HepG2 (cell line): ENCODE results near the gene TEX101. TPM values are rescaled to one million over a fixed set of nuclear protein-coding genes. Genes with fewer than 3 reads are reported as not detected.
"Not testable (repeated sequence)": the region's sequence is repeated elsewhere in the genome, so short reads cannot be mapped to it uniquely, and the experiment has no call there.

ENCODE experiments used
- ATAC-seq: fragments of 200-7000 bp; cut with Tn5 transposase; 3 replicates; pipeline ENCODE4 v1.9.1; 2020; ENCODE audit warnings: mild to moderate bottlenecking, moderate library complexity
- BruUV-seq: library from RNA; stranded (reverse); fragments of 400-500 nt; replicated peaks from 2 replicates; lab custom pipeline; 2021; lab: Mats Ljungman, UMichigan
- CTCF ChIA-PET: fragments of 300-600 bp; formaldehyde crosslinking; extraction: SDS; loops from one replicate; lab custom pipeline; 2021; ENCODE audit warnings: low total read pairs, inconsistent platforms, low intra/inter-chr PET ratio; lab: Yijun Ruan, JAX
- POLR2A ChIA-PET: fragments of 350-600 bp; sonication (Branson Sonifier 250); formaldehyde crosslinking; loops from one replicate; lab custom pipeline; 2020; ENCODE audit warnings: antibody characterized with exemption, inconsistent platforms; lab: Yijun Ruan, JAX
- DNase-seq: peaks from one replicate; pipeline ENCODE4 v3.0.0-alpha.2; 2015; ENCODE audit warnings: low spot score
- FAIRE-seq: peaks from 3 replicates; lab custom pipeline; 2011; peaks lifted over from hg19 to GRCh38; lab: Jason Lieb, UNC
- H2AFZ ChIP-seq: one replicate; pipeline ENCODE4 v1.6.1; 2011; ENCODE audit warnings: low read length, inconsistent platforms
- H3K27ac ChIP-seq: fragments of 300-600 bp; 3 replicates; pipeline ENCODE4 v1.8.0; 2011; ENCODE audit warnings: mixed run types, mild to moderate bottlenecking, mixed read lengths, low read length, inconsistent platforms; ENCODE audit not compliant: insufficient read depth; ENCODE audit errors: extremely low read length
- H3K27me3 ChIP-seq, 2 experiments: fragments of 200-600 bp in 1 of 2; 2 replicates in 1 of 2; 3 replicates in 1 of 2; pipeline versions ENCODE4 v1.6.0 to v1.8.0; 2011; ENCODE audit warnings: low read length in 2 of 2, mild to moderate bottlenecking in 2 of 2, moderate library complexity in 2 of 2, inconsistent platforms in 1 of 2; ENCODE audit not compliant: insufficient read depth in 2 of 2, control insufficient read depth in 1 of 2
- H3K36me3 ChIP-seq, 2 experiments: fragments of 200-600 bp in 1 of 2; replicated peaks in 1 of 2; 2 replicates in 1 of 2; 3 replicates in 1 of 2; pipeline versions ENCODE4 v1.5.1 to v1.8.0; 2011; ENCODE audit warnings: low read length in 2 of 2, inconsistent platforms in 1 of 2; ENCODE audit not compliant: insufficient read depth in 2 of 2, control insufficient read depth in 1 of 2
- H3K4me1 ChIP-seq: 2 replicates; pipeline ENCODE4 v1.5.1; 2012; ENCODE audit warnings: low read length, inconsistent platforms; ENCODE audit not compliant: insufficient read depth
- H3K4me2 ChIP-seq: 2 replicates; pipeline ENCODE4 v1.6.0; 2011; ENCODE audit warnings: low read depth, low read length, inconsistent platforms
- H3K4me3 ChIP-seq, 3 experiments: fragments of 200-600 bp in 1 of 3; sonication (generic), shearing (Covaris generic) in 1 of 3; replicated peaks in 1 of 3; 2 replicates each; pipeline ENCODE4 v1.5.1; 2011 to 2016; ENCODE audit warnings: low read length in 3 of 3, inconsistent platforms in 2 of 3, low read depth in 2 of 3, mild to moderate bottlenecking in 2 of 3, control low read depth in 1 of 3, mixed read lengths in 1 of 3; ENCODE audit not compliant: insufficient read depth in 1 of 3
- H3K79me2 ChIP-seq: one replicate; pipeline ENCODE4 v1.6.1; 2011; ENCODE audit warnings: low read length, inconsistent platforms; ENCODE audit not compliant: insufficient read depth
- H3K9ac ChIP-seq: 2 replicates; pipeline ENCODE4 v1.6.0; 2011; ENCODE audit warnings: mild to moderate bottlenecking, low read depth, low read length, inconsistent platforms; ENCODE audit not compliant: insufficient read depth
- H3K9me3 ChIP-seq: 2 replicates; pipeline ENCODE4 v1.5.1; 2012; ENCODE audit warnings: mild to moderate bottlenecking, low read length
- H4K20me1 ChIP-seq: 2 replicates; pipeline ENCODE4 v1.6.0; 2011; ENCODE audit warnings: inconsistent platforms, mild to moderate bottlenecking, low read length, moderate library complexity; ENCODE audit not compliant: insufficient read depth
- ELF4 ChIP-seq: sonication (generic); formaldehyde crosslinking; IDR thresholded peaks from 2 replicates; pipeline ENCODE4 v1.5.0; 2020; ENCODE audit warnings: missing genetic modification reagents, mild to moderate bottlenecking, moderate library complexity, borderline replicate concordance
- HOXA7 ChIP-seq: sonication (generic); formaldehyde crosslinking; IDR thresholded peaks from 2 replicates; pipeline ENCODE4 v1.8.1; 2022; ENCODE audit warnings: mild to moderate bottlenecking, missing genetic modification reagents, moderate library complexity
- LCORL ChIP-seq, 2 experiments: fragments of 450-650 bp in 1 of 2; sonication (generic) in 1 of 2; formaldehyde crosslinking in 1 of 2; IDR thresholded peaks; 2 replicates each; pipeline versions ENCODE4 v1.5.0 to v1.6.1; 2017 to 2020; ENCODE audit warnings: antibody characterized with exemption in 1 of 2, missing genetic modification reagents in 1 of 2
- RBAK ChIP-seq: sonication (generic); formaldehyde crosslinking; IDR thresholded peaks from 2 replicates; pipeline ENCODE4 v1.5.1; 2020; ENCODE audit warnings: mild to moderate bottlenecking, missing genetic modification reagents
- ZMAT3 ChIP-seq: sonication (generic); formaldehyde crosslinking; conservative IDR thresholded peaks from 2 replicates; pipeline ENCODE4 v1.7.0; 2021; ENCODE audit warnings: missing genetic modification reagents
- ZNF496 ChIP-seq: sonication (generic); formaldehyde crosslinking; IDR thresholded peaks from 2 replicates; pipeline ENCODE4 v1.8.1; 2023; ENCODE audit warnings: mild to moderate bottlenecking, moderate library complexity, missing genetic modification reagents; ENCODE audit not compliant: insufficient replicate concordance
- WGBS: methylation state at CpG from one replicate; pipeline ENCODE4 v1.1.6; 2017; ENCODE audit warnings: low lambda C conversion rate; 5-methylcytosine and 5-hydroxymethylcytosine counted together
- in situ Hi-C: cut with HindIII; loops from 2 replicates; pipeline ENCODE4 v1.10.0; 2017; ENCODE audit warnings: low pct_unique_long_range_greater_than_20kb; ENCODE audit not compliant: extremely low pct_ligation_motif_present
- intact Hi-C: fragments of 100-400 bp; cut with micrococcal nuclease; formaldehyde crosslinking; loops from one replicate; pipeline ENCODE4 v1.10.0; 2022; ENCODE audit not compliant: unreplicated experiment
- polyA plus RNA-seq, 8 experiments: library from polyadenylated mRNA; depleted of rRNA in 3 of 8; stranded (reverse) in 7 of 8; unstranded in 1 of 8; fragments of >200 nt; fragmentation: Illumina TruSeq in 4 of 8; extraction: Trizol in 4 of 8; gene quantifications; 2 replicates each; pipeline versions ENCODE4 v1.2.1 to v1.2.3, GENCODE V29; 2011 to 2016; ENCODE audit warnings: low read depth in 4 of 8, missing spikeins in 1 of 8, mixed read lengths in 1 of 8; ENCODE audit not compliant: insufficient read depth in 1 of 8
- total RNA-seq, 5 experiments: library from RNA; depleted of rRNA; stranded (reverse); fragments of >200 nt; fragmentation: Illumina TruSeq; extraction: Trizol; gene quantifications; 2 replicates each; pipeline ENCODE4 v1.2.3, GENCODE V29; 2016; ENCODE audit warnings: low read depth in 1 of 5
- TF ChIP-seq, protein P1 (sequence below): sonication (generic); formaldehyde crosslinking; IDR thresholded peaks from 2 replicates; pipeline ENCODE4 v1.8.1; 2023; ENCODE audit warnings: mild to moderate bottlenecking, missing genetic modification reagents

Gene TEX101
- total and polyA plus RNA-seq, 2 of the 13 experiments (the other 11 are each of a cell fraction or from before 2014, with no cell fraction given), result not detected

DNA sequence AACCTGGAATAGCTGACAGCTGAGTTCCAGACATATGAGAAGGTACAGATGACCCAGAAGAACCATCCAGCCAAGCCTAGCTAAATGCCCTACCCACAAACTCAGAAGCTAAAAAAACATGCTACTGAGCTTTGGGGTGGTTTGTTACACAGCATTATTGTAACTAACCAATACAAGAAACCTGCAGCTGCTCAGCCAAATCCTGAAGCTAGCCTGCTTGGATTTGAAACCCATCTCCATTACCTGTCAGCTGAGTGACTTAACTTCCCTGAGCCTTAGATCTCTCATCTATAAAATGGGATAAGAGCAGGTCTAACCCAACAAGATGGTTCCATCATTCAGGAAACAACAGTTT is 25.0 kb downstream of the TEX101 start:
- H3K27ac ChIP-seq, result no peak overlapping the region
- no peak overlapping the region for H2AFZ ChIP-seq
- no peak overlapping the region for H3K4me2 ChIP-seq
- no peak overlapping the region for H3K4me3 ChIP-seq
- no peak for DNase-seq
- no peak for FAIRE-seq
- ChIA-PET CTCF (no interaction called here), POLR2A (interaction anchor here (1.3 kb wide), 1 partner anchor 64 kb away, joined by 4 read pairs; no protein-coding TSS in a partner anchor)
- no TSS peak for BruUV-seq
- no peaks in the 10 kb centered on the region for H3K4me1 ChIP-seq
- H3K9me3 ChIP-seq, result no peaks in the 10 kb centered on the region
- intact Hi-C loops, result no loop called here
- H4K20me1 ChIP-seq, result no peaks in the 10 kb centered on the region
- no peak overlapping the region for H3K9ac ChIP-seq
- no peak for ATAC-seq
- in situ Hi-C loops, result no loop called here
- TF ChIP-seq RBAK (CRISPR knock-in tag), result peak; percentile 73; the same call in 1 of the 2 replicates
- no peak for TF ChIP-seq HOXA7 (CRISPR knock-in tag)
- peaks cover 1 to 9% of the 10 kb centered on the region in 2 experiments; a peak in 1 of 5 replicates for H3K27me3 ChIP-seq
- no peaks in the 10 kb centered on the region for H3K79me2 ChIP-seq
- no peaks in the 10 kb centered on the region for H3K36me3 ChIP-seq

GRCh38 chr19:43441716-43442115 is 27.0 kb downstream of the TEX101 start:
- no peak overlapping the region for H3K4me2 ChIP-seq
- FAIRE-seq (no peak), DNase-seq (no peak), ATAC-seq (no peak)
- H3K36me3 ChIP-seq, result no peaks in the 10 kb centered on the region
- 30% methylated on average over 3 of the region's 3 CpGs for WGBS
- no peak overlapping the region for H3K9ac ChIP-seq
- intact Hi-C loops, result no loop called here
- peaks cover 1 to 9% of the 10 kb centered on the region in 2 experiments; a peak in 1 of 5 replicates for H3K27me3 ChIP-seq
- POLR2A ChIA-PET, result no interaction called here
- no peaks in the 10 kb centered on the region for H4K20me1 ChIP-seq
- TF ChIP-seq ZNF496 (CRISPR knock-in tag) (no peak), ZMAT3 (no peak), ELF4 (CRISPR knock-in tag) (no peak), LCORL (IDR thresholded peaks at IDR 0.05) (no peak), LCORL (CRISPR knock-in tag; IDR thresholded peaks at IDR 0.05) (no peak)
- TF ChIP-seq, protein P1, sequence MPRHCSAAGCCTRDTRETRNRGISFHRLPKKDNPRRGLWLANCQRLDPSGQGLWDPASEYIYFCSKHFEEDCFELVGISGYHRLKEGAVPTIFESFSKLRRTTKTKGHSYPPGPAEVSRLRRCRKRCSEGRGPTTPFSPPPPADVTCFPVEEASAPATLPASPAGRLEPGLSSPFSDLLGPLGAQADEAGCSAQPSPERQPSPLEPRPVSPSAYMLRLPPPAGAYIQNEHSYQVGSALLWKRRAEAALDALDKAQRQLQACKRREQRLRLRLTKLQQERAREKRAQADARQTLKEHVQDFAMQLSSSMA, result no peak
- TF ChIP-seq, all 625 proteins: peak for 0
- CTCF ChIA-PET, result no interaction called here
- Histone ChIP-seq H3K4me1 (peaks cover 3% of the 10 kb centered on the region; the same call in 1 of the 2 replicates), H3K4me3 (no peak overlapping the region), H3K9me3 (no peaks in the 10 kb centered on the region), H2AFZ (no peak overlapping the region), H3K79me2 (no peaks in the 10 kb centered on the region), H3K27ac (no peak overlapping the region)
- BruUV-seq, result no TSS peak
- in situ Hi-C loops, result no loop called here

- H2AFZ ChIP-seq, intact Hi-C loops, POLR2A ChIA-PET: not testable (repeated sequence)
These were observed 29.4 kb downstream of the TEX101 start for GRCh38 chr19:43444091-43444490.

More at GRCh38 chr19:43444091-43444490, 29.4 kb downstream of the TEX101 start:
- H3K27ac ChIP-seq, in situ Hi-C loops, H3K4me1 ChIP-seq, H3K27me3 ChIP-seq, H4K20me1 ChIP-seq, ATAC-seq, H3K9me3 ChIP-seq, FAIRE-seq, BruUV-seq, H3K79me2 ChIP-seq, H3K9ac ChIP-seq, H3K36me3 ChIP-seq, DNase-seq, H3K4me2 ChIP-seq, H3K4me3 ChIP-seq: not testable (repeated sequence)
- CTCF ChIA-PET, result interaction anchor here (6.0 kb wide), 1 partner anchor 75 kb away, joined by 109 read pairs; no protein-coding TSS in a partner anchor
- 39% methylated on average over 8 of the region's 9 CpGs for WGBS
